Lower lobe of right lung (tissue), 2 donors: Measurements from ENCODE around the gene CHCHD6. TPM values are rescaled to one million over a fixed set of nuclear protein-coding genes. Genes with fewer than 3 reads are reported as not detected.

Source experiments
- ATAC-seq, 2 donors: fragments of 200-7000 bp; cut with Tn5 transposase; one replicate each; pipeline ENCODE4 v1.9.1; 2020 to 2022; ENCODE audit warnings: mild to moderate bottlenecking in 2 of 2, moderate library complexity in 2 of 2
- DNase-seq: peaks from one replicate; pipeline ENCODE4 v3.0.0-alpha.2; 2020
- H3K27ac ChIP-seq: fragments of 200-600 bp; one replicate; pipeline ENCODE4 v1.8.0; 2022
- H3K27me3 ChIP-seq: fragments of 200-600 bp; one replicate; pipeline ENCODE4 v1.8.0; 2022; ENCODE audit warnings: low read depth
- H3K36me3 ChIP-seq: fragments of 200-600 bp; one replicate; pipeline ENCODE4 v1.8.0; 2022; ENCODE audit warnings: mild to moderate bottlenecking
- H3K4me1 ChIP-seq: fragments of 200-600 bp; one replicate; pipeline ENCODE4 v1.8.0; 2022
- H3K4me3 ChIP-seq: fragments of 200-600 bp; one replicate; pipeline ENCODE4 v1.8.0; 2022; ENCODE audit warnings: mild to moderate bottlenecking
- H3K9me3 ChIP-seq: fragments of 200-600 bp; one replicate; pipeline ENCODE4 v1.8.0; 2022
- intact Hi-C: fragments of 100-400 bp; cut with DNase I; formaldehyde crosslinking; loops from one replicate; pipeline ENCODE4 v1.11.0; 2022
- total RNA-seq: library from RNA; stranded (reverse); fragmentation: NEBNext Ultra II Directional; extraction: Animal tissue kit (Norgen Biotek cat#: 25700); gene quantifications from one replicate; pipeline ENCODE4 v1.2.1, GENCODE V29; 2021
- TF ChIP-seq, protein P1 (sequence below): fragments of 200-600 bp; IDR thresholded peaks from one replicate; pipeline ENCODE4 v1.8.0; 2022; ENCODE audit warnings: antibody characterized with exemption, mild to moderate bottlenecking
- donor health status: DM: no; HTN: yes; CAD: no; lungs with severe emphysema.

CHCHD6 gene
- total RNA-seq, 1 donor from 2014 or later, result 12.2 TPM

DNA sequence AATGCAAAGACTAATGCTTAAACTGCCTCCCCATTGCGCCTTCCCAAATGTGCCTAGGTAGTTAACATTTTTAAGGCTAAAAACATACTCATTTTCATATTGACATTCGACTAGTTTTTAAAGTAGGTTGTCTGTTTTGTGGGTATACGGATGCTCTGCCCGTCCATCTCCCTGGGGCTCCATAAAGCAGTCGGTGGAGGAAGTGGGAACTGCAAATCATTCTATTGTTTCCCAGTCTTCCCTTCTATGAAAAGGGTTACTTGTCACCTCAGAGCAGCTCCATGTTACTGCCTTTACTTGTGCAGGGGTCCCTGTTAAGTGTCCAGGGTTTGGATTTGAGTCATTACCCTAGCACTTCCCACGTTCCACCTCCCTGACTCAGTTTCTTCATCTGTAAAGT, 10.9 kb downstream of the CHCHD6 start:
- Histone ChIP-seq H3K27ac (no peak overlapping the region), H3K4me1 (no peaks in the 10 kb centered on the region), H3K36me3 (no peaks in the 10 kb centered on the region), H3K27me3 (no peaks in the 10 kb centered on the region), H3K9me3 (no peaks in the 10 kb centered on the region), H3K4me3 (no peak overlapping the region)
- TF ChIP-seq, protein P1, sequence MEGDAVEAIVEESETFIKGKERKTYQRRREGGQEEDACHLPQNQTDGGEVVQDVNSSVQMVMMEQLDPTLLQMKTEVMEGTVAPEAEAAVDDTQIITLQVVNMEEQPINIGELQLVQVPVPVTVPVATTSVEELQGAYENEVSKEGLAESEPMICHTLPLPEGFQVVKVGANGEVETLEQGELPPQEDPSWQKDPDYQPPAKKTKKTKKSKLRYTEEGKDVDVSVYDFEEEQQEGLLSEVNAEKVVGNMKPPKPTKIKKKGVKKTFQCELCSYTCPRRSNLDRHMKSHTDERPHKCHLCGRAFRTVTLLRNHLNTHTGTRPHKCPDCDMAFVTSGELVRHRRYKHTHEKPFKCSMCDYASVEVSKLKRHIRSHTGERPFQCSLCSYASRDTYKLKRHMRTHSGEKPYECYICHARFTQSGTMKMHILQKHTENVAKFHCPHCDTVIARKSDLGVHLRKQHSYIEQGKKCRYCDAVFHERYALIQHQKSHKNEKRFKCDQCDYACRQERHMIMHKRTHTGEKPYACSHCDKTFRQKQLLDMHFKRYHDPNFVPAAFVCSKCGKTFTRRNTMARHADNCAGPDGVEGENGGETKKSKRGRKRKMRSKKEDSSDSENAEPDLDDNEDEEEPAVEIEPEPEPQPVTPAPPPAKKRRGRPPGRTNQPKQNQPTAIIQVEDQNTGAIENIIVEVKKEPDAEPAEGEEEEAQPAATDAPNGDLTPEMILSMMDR, result no peak
- DNase-seq, result no peak
- ATAC-seq, result no peak
- intact Hi-C loops, result no loop called here

DNA sequence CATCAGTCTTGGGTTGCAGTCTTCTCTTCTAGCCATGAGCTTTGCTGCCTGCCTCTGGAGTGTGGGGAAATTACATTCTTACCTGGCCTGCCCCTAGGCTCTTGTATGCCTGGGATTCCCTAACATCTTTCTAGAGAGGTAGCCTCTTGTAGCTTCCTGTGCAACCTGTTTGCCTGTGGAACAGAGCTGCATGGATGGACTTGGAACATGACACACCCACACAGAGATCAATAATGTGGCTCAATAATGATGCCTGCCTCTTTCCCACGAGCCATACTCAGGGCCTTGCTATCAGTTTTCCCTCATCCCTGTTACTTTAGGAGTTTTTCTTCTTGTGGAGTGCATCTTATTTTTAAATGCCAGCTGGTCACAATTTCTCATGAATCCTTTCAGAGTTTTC, 11.4 kb downstream of the CHCHD6 start:
- no peak overlapping the region for H3K4me3 ChIP-seq
- H3K27ac ChIP-seq, result no peak overlapping the region
- intact Hi-C loops, result no loop called here
- H3K9me3 ChIP-seq, result no peaks in the 10 kb centered on the region
- ATAC-seq (no peak), DNase-seq (no peak)
- no peaks in the 10 kb centered on the region for H3K27me3 ChIP-seq
- H3K36me3 ChIP-seq, result no peaks in the 10 kb centered on the region
- TF ChIP-seq, protein P1, result no peak
- H3K4me1 ChIP-seq, result no peaks in the 10 kb centered on the region

GRCh38 chr3:126716057-126716456, 12.0 kb downstream of the CHCHD6 start:
- TF ChIP-seq, protein P1, result no peak
- Histone ChIP-seq H3K4me3 (no peak overlapping the region), H3K4me1 (no peaks in the 10 kb centered on the region), H3K36me3 (no peaks in the 10 kb centered on the region), H3K27ac (no peak overlapping the region), H3K9me3 (no peaks in the 10 kb centered on the region), H3K27me3 (no peaks in the 10 kb centered on the region)
- DNase-seq, result peak; percentile 54
- peak; percentile 57 to 67 for ATAC-seq
- intact Hi-C loops, result no loop called here

GRCh38 chr3:126718561-126719445, 14.8 kb downstream of the CHCHD6 start:
- Histone ChIP-seq H3K27ac (no peak overlapping the region), H3K27me3 (no peaks in the 10 kb centered on the region), H3K4me3 (no peak overlapping the region), H3K36me3 (no peaks in the 10 kb centered on the region), H3K9me3 (no peaks in the 10 kb centered on the region), H3K4me1 (no peaks in the 10 kb centered on the region)
- DNase-seq (no peak), ATAC-seq (no peak)
- intact Hi-C loops, result no loop called here
- TF ChIP-seq, protein P1, result no peak

GRCh38 chr3:126720596-126720995, 16.6 kb downstream of the CHCHD6 start:
- H3K36me3 ChIP-seq, result no peaks in the 10 kb centered on the region
- no peaks in the 10 kb centered on the region for H3K27me3 ChIP-seq
- H3K4me1 ChIP-seq, result no peaks in the 10 kb centered on the region
- H3K9me3 ChIP-seq, result no peaks in the 10 kb centered on the region
- intact Hi-C loops, result no loop called here
- ATAC-seq (no peak), DNase-seq (no peak)
- TF ChIP-seq, protein P1, result no peak
- no peak overlapping the region for H3K27ac ChIP-seq
- H3K4me3 ChIP-seq, result no peak overlapping the region
